ENCODE results near the gene ZNF146.
"Not testable (repeated sequence)": the region's sequence is repeated elsewhere in the genome, so short reads cannot be mapped to it uniquely, and the experiment has no call there.

Gene ZNF146

GRCh38 chr19:36236304-36236945 lies 21.5 kb downstream of the ZNF146 start:
- DNase-seq (ENCODE audit: low read depth): no peak

GRCh38 chr19:36236946-36237310 lies 22.0 kb downstream of the ZNF146 start:
- DNase-seq (ENCODE audit: low read depth): no peak

- no peak for DNase-seq (ENCODE audit: low read depth)
Observed at GRCh38 chr19:36244066-36244465, 29.2 kb downstream of the ZNF146 start.

GRCh38 chr19:36245210-36246005 lies 30.5 kb downstream of the ZNF146 start:
- DNase-seq (ENCODE audit: low read depth): no peak

- peak; percentile 40 for DNase-seq (ENCODE audit: low read depth)
Observed at GRCh38 chr19:36246006-36246481, 31.1 kb downstream of the ZNF146 start.

GRCh38 chr19:36252047-36252446 lies 37.1 kb downstream of the ZNF146 start:
- DNase-seq (ENCODE audit: low read depth): no peak

GRCh38 chr19:36254848-36255247 lies 39.9 kb downstream of the ZNF146 start:
- no peak for DNase-seq (ENCODE audit: low read depth)

GRCh38 chr19:36255316-36255715 lies 40.4 kb downstream of the ZNF146 start:
- DNase-seq (ENCODE audit: low read depth): no peak

- no peak for DNase-seq (ENCODE audit: low read depth)
Observed at GRCh38 chr19:36256064-36256463, 41.2 kb downstream of the ZNF146 start.

- no peak for DNase-seq (ENCODE audit: low read depth)
Observed at GRCh38 chr19:36256853-36257519, 42.1 kb downstream of the ZNF146 start.

GRCh38 chr19:36257520-36257876 lies 42.6 kb downstream of the ZNF146 start:
- no peak for DNase-seq (ENCODE audit: low read depth)

- DNase-seq (ENCODE audit: low read depth): no peak
Observed at GRCh38 chr19:36258028-36258875, 43.3 kb downstream of the ZNF146 start.

GRCh38 chr19:36259211-36259610 lies 44.3 kb downstream of the ZNF146 start:
- no peak for DNase-seq (ENCODE audit: low read depth)

- DNase-seq (ENCODE audit: low read depth): no peak
Observed at GRCh38 chr19:36265064-36265463, 50.2 kb downstream of the ZNF146 start.

- DNase-seq (ENCODE audit: low read depth): no peak
Observed at GRCh38 chr19:36265856-36266374, 51.0 kb downstream of the ZNF146 start.

- no peak for DNase-seq (ENCODE audit: low read depth)
Observed at GRCh38 chr19:36266375-36266961, 51.6 kb downstream of the ZNF146 start.

GRCh38 chr19:36267061-36267845 lies 52.3 kb downstream of the ZNF146 start:
- no peak for DNase-seq (ENCODE audit: low read depth)

GRCh38 chr19:36268081-36268480 lies 53.2 kb downstream of the ZNF146 start:
- DNase-seq (ENCODE audit: low read depth): not testable (repeated sequence)

- DNase-seq (ENCODE audit: low read depth): not testable (repeated sequence)
Observed at GRCh38 chr19:36268591-36268990, 53.7 kb downstream of the ZNF146 start.

GRCh38 chr19:36269295-36269694 lies 54.4 kb downstream of the ZNF146 start:
- not testable (repeated sequence) for DNase-seq (ENCODE audit: low read depth)
